GM23338 (cell line): Measurements from ENCODE around the gene TIAM1. TPM values are rescaled to one million over a fixed set of nuclear protein-coding genes. Genes with fewer than 3 reads are reported as not detected.

Source experiments
- ATAC-seq: fragments of 200-7000 bp; cut with Tn5 transposase; 3 replicates; pipeline ENCODE4 v1.9.1; 2020
- DNase-seq: peaks from one replicate; pipeline ENCODE4 v3.0.0-alpha.2; 2015; ENCODE audit warnings: low spot score
- H2AFZ ChIP-seq: fragments of 200-600 bp; sonication (generic); 2 replicates; pipeline ENCODE4 v1.8.0; 2016; ENCODE audit warnings: antibody characterized with exemption, mild to moderate bottlenecking, moderate library complexity
- H3F3A ChIP-seq: fragments of 200-600 bp; sonication (generic); replicated peaks from 2 replicates; pipeline ENCODE4 v1.8.0; 2017; ENCODE audit warnings: antibody characterized with exemption, mixed run types, low read depth
- H3K27ac ChIP-seq: fragments of 200-600 bp; sonication (generic); 2 replicates; pipeline ENCODE4 v1.6.1; 2016; ENCODE audit warnings: low read depth
- H3K27me3 ChIP-seq: fragments of 200-600 bp; sonication (generic); 2 replicates; pipeline ENCODE4 v1.8.0; 2016; ENCODE audit warnings: mild to moderate bottlenecking, mixed run types, moderate library complexity; ENCODE audit not compliant: insufficient read depth
- H3K36me3 ChIP-seq: fragments of 200-600 bp; sonication (generic); 2 replicates; pipeline ENCODE4 v1.8.0; 2016; ENCODE audit warnings: mild to moderate bottlenecking; ENCODE audit not compliant: insufficient read depth
- H3K4me1 ChIP-seq: fragments of 200-600 bp; sonication (generic); 2 replicates; pipeline ENCODE4 v1.8.0; 2016; ENCODE audit warnings: mild to moderate bottlenecking, moderate library complexity; ENCODE audit not compliant: insufficient read depth
- H3K4me2 ChIP-seq: fragments of 200-600 bp; sonication (generic); 2 replicates; pipeline ENCODE4 v1.7.1; 2017; ENCODE audit warnings: mixed run types
- H3K4me3 ChIP-seq: fragments of 200-600 bp; sonication (generic); 2 replicates; pipeline ENCODE4 v1.6.1; 2016; ENCODE audit warnings: mixed run types
- H3K79me2 ChIP-seq: fragments of 200-600 bp; sonication (generic); replicated peaks from 2 replicates; pipeline ENCODE4 v1.8.0; 2017; ENCODE audit warnings: mild to moderate bottlenecking; ENCODE audit not compliant: insufficient read depth
- H3K9me2 ChIP-seq: fragments of 200-600 bp; sonication (generic); 2 replicates; pipeline ENCODE4 v1.8.0; 2017; ENCODE audit not compliant: insufficient read depth
- H4K20me1 ChIP-seq: fragments of 200-600 bp; sonication (generic); replicated peaks from 2 replicates; pipeline ENCODE4 v1.8.0; 2017; ENCODE audit warnings: mild to moderate bottlenecking; ENCODE audit not compliant: insufficient read depth
- H3K27ac Mint-ChIP-seq: 2 replicates; pipeline ENCODE4 v1.8.0; 2020; ENCODE audit warnings: inconsistent platforms, mild to moderate bottlenecking, moderate library complexity, mixed read lengths
- H3K27me3 Mint-ChIP-seq: 3 replicates; pipeline ENCODE4 v1.8.0; 2022; ENCODE audit warnings: low read depth, mild to moderate bottlenecking, moderate library complexity, mixed read lengths, inconsistent platforms; ENCODE audit not compliant: insufficient read depth, poor library complexity
- H3K36me3 Mint-ChIP-seq: 3 replicates; pipeline ENCODE4 v1.8.0; 2021; ENCODE audit warnings: low read depth, mild to moderate bottlenecking, inconsistent platforms, moderate library complexity, mixed read lengths
- H3K4me1 Mint-ChIP-seq: 3 replicates; pipeline ENCODE4 v1.8.0; 2020; ENCODE audit warnings: mild to moderate bottlenecking, inconsistent platforms, mixed read lengths
- H3K4me3 Mint-ChIP-seq: 3 replicates; pipeline ENCODE4 v1.8.0; 2021; ENCODE audit warnings: moderate library complexity, mild to moderate bottlenecking, inconsistent platforms, mixed read lengths
- H3K9me3 Mint-ChIP-seq: 3 replicates; pipeline ENCODE4 v1.8.0; 2020; ENCODE audit warnings: moderate library complexity, mild to moderate bottlenecking, inconsistent platforms, mixed read lengths
- EZH2 ChIP-seq: fragments of 200-600 bp; sonication (generic); IDR thresholded peaks from one replicate; pipeline ENCODE4 v1.8.0; 2017; ENCODE audit warnings: antibody characterized with exemption, mild to moderate bottlenecking, low read depth; ENCODE audit not compliant: unreplicated experiment
- EZH2phosphoT487 ChIP-seq: fragments of 200-600 bp; sonication (generic); IDR thresholded peaks from one replicate; pipeline ENCODE4 v1.8.1; 2018; ENCODE audit warnings: antibody characterized with exemption; ENCODE audit not compliant: unreplicated experiment
- JUNB ChIP-seq: IDR thresholded peaks from one replicate; pipeline ENCODE4 v1.6.1; 2016; ENCODE audit warnings: antibody characterized with exemption; ENCODE audit not compliant: unreplicated experiment
- NANOG ChIP-seq: IDR thresholded peaks from 2 replicates; pipeline ENCODE4 v1.6.1; 2016; ENCODE audit warnings: antibody characterized with exemption, borderline replicate concordance
- REST ChIP-seq: IDR thresholded peaks from one replicate; pipeline ENCODE4 v1.6.1; 2018; ENCODE audit warnings: antibody characterized with exemption; ENCODE audit not compliant: unreplicated experiment
- STAT1 ChIP-seq: IDR thresholded peaks from one replicate; pipeline ENCODE4 v1.6.1; 2016; ENCODE audit warnings: antibody characterized with exemption; ENCODE audit not compliant: unreplicated experiment
- ZNF331 ChIP-seq: fragments of 250-450 bp; sonication (Bioruptor Pico); IDR thresholded peaks from 2 replicates; pipeline ENCODE4 v1.5.0; 2020; ENCODE audit warnings: low read depth, mild to moderate bottlenecking, moderate library complexity
- polyA plus RNA-seq: library from polyadenylated mRNA; unstranded; fragments of >200 nt; fragmentation: Nextera tagmentation; extraction: Ambion mirVana; gene quantifications from 2 replicates; pipeline ENCODE4 v1.2.1, GENCODE V29; 2016
- total RNA-seq: library from RNA; depleted of rRNA; stranded (reverse); fragments of >200 nt; shearing (Covaris generic); gene quantifications from 2 replicates; pipeline ENCODE4 v1.2.3, GENCODE V29; 2014
- TF ChIP-seq, protein P1 (sequence below): IDR thresholded peaks from 2 replicates; pipeline ENCODE4 v1.6.1; 2016; ENCODE audit warnings: antibody characterized with exemption
- TF ChIP-seq, protein P2 (sequence below): fragments of 250-450 bp; sonication (Bioruptor Pico); IDR thresholded peaks from 2 replicates; pipeline ENCODE4 v1.5.0; 2020; ENCODE audit warnings: mild to moderate bottlenecking, moderate library complexity

The TIAM1 gene
- total and polyA plus RNA-seq, 2 experiments from 2014 or later, result 18.5 to 20.0 TPM

DNA sequence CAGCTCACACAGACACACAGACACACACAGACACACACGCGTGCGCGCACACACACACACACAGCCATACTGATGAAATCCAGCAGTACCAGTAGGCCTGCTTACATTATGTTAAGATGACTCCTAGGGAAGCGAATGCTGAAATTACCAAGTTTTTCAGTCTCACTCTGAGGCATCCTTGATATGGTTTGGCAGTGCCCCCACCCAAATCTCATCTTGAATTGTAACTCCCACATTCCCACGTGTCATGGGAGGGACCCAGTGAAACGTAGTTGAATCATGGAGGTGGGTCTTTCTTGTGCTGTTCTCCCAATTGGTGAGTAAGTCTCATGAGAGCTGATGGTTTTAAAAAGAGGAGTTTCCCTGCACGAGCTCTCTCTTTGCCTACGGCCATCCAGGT, 64.1 kb downstream of the TIAM1 start:
- no peaks in the 10 kb centered on the region for H3K36me3 Mint-ChIP-seq
- H3K4me1 Mint-ChIP-seq, result peaks cover 52% of the 10 kb centered on the region
- H3K4me1 ChIP-seq, result peaks cover 48% of the 10 kb centered on the region
- H3K9me3 Mint-ChIP-seq, result no peaks in the 10 kb centered on the region
- H3K27me3 Mint-ChIP-seq, result peaks cover 4% of the 10 kb centered on the region
- H3K27me3 ChIP-seq, result no peaks in the 10 kb centered on the region
- H3K9me2 ChIP-seq, result no peaks in the 10 kb centered on the region; the same call in 1 of the 2 replicates
- ATAC-seq (no peak), DNase-seq (no peak)
- H3K79me2 ChIP-seq, result 0 out of 2 replicates have a peak, but pooled peaks cover 5% of the 10 kb centered on the region
- H4K20me1 ChIP-seq, result no peaks in the 10 kb centered on the region
- no peaks in the 10 kb centered on the region for H3K36me3 ChIP-seq
- no peak overlapping the region for H3K4me2 ChIP-seq
- no peak overlapping the region for H3K4me3 Mint-ChIP-seq
- no peak overlapping the region for H3K27ac ChIP-seq
- H3K4me3 ChIP-seq, result no peak overlapping the region
- H3F3A ChIP-seq, result no peaks in the 10 kb centered on the region
- TF ChIP-seq EZH2phosphoT487 (no peak), REST (no peak)
- H3K27ac Mint-ChIP-seq, result no peak overlapping the region
- no peak overlapping the region for H2AFZ ChIP-seq

GRCh38 chr21:31279214-31279613, 64.8 kb downstream of the TIAM1 start:
- Mint-ChIP-seq H3K36me3 (no peaks in the 10 kb centered on the region), H3K27ac (no peak overlapping the region; the same call in 1 of the 2 replicates)
- TF ChIP-seq NANOG (no peak), ZNF331 (CRISPR knock-in tag) (no peak), EZH2 (no peak), EZH2phosphoT487 (no peak), JUNB (no peak), STAT1 (no peak)
- TF ChIP-seq, protein P1, sequence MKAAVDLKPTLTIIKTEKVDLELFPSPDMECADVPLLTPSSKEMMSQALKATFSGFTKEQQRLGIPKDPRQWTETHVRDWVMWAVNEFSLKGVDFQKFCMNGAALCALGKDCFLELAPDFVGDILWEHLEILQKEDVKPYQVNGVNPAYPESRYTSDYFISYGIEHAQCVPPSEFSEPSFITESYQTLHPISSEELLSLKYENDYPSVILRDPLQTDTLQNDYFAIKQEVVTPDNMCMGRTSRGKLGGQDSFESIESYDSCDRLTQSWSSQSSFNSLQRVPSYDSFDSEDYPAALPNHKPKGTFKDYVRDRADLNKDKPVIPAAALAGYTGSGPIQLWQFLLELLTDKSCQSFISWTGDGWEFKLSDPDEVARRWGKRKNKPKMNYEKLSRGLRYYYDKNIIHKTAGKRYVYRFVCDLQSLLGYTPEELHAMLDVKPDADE, result no peak
- TF ChIP-seq, protein P2, sequence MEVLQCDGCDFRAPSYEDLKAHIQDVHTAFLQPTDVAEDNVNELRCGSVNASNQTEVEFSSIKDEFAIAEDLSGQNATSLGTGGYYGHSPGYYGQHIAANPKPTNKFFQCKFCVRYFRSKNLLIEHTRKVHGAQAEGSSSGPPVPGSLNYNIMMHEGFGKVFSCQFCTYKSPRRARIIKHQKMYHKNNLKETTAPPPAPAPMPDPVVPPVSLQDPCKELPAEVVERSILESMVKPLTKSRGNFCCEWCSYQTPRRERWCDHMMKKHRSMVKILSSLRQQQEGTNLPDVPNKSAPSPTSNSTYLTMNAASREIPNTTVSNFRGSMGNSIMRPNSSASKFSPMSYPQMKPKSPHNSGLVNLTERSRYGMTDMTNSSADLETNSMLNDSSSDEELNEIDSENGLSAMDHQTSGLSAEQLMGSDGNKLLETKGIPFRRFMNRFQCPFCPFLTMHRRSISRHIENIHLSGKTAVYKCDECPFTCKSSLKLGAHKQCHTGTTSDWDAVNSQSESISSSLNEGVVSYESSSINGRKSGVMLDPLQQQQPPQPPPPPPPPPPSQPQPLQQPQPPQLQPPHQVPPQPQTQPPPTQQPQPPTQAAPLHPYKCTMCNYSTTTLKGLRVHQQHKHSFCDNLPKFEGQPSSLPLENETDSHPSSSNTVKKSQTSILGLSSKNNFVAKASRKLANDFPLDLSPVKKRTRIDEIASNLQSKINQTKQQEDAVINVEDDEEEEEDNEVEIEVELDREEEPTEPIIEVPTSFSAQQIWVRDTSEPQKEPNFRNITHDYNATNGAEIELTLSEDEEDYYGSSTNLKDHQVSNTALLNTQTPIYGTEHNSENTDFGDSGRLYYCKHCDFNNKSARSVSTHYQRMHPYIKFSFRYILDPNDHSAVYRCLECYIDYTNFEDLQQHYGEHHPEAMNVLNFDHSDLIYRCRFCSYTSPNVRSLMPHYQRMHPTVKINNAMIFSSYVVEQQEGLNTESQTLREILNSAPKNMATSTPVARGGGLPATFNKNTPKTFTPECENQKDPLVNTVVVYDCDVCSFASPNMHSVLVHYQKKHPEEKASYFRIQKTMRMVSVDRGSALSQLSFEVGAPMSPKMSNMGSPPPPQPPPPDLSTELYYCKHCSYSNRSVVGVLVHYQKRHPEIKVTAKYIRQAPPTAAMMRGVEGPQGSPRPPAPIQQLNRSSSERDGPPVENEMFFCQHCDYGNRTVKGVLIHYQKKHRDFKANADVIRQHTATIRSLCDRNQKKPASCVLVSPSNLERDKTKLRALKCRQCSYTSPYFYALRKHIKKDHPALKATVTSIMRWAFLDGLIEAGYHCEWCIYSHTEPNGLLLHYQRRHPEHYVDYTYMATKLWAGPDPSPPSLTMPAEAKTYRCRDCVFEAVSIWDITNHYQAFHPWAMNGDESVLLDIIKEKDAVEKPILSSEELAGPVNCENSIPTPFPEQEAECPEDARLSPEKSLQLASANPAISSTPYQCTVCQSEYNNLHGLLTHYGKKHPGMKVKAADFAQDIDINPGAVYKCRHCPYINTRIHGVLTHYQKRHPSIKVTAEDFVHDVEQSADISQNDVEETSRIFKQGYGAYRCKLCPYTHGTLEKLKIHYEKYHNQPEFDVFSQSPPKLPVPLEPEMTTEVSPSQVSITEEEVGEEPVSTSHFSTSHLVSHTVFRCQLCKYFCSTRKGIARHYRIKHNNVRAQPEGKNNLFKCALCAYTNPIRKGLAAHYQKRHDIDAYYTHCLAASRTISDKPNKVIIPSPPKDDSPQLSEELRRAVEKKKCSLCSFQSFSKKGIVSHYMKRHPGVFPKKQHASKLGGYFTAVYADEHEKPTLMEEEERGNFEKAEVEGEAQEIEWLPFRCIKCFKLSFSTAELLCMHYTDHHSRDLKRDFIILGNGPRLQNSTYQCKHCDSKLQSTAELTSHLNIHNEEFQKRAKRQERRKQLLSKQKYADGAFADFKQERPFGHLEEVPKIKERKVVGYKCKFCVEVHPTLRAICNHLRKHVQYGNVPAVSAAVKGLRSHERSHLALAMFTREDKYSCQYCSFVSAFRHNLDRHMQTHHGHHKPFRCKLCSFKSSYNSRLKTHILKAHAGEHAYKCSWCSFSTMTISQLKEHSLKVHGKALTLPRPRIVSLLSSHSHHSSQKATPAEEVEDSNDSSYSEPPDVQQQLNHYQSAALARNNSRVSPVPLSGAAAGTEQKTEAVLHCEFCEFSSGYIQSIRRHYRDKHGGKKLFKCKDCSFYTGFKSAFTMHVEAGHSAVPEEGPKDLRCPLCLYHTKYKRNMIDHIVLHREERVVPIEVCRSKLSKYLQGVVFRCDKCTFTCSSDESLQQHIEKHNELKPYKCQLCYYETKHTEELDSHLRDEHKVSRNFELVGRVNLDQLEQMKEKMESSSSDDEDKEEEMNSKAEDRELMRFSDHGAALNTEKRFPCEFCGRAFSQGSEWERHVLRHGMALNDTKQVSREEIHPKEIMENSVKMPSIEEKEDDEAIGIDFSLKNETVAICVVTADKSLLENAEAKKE (CRISPR knock-in tag), result no peak

More at GRCh38 chr21:31279214-31279613, 64.8 kb downstream of the TIAM1 start:
- Histone ChIP-seq H3K27ac (no peak overlapping the region), H3K4me3 (no peak overlapping the region), H3K4me1 (peaks cover 44% of the 10 kb centered on the region), H4K20me1 (no peaks in the 10 kb centered on the region), H3K79me2 (0 out of 2 replicates have a peak, but pooled peaks cover 5% of the 10 kb centered on the region), H2AFZ (no peak overlapping the region), H3K4me2 (no peak overlapping the region), H3K27me3 (no peaks in the 10 kb centered on the region), H3K9me2 (no peaks in the 10 kb centered on the region; the same call in 1 of the 2 replicates), H3F3A (no peaks in the 10 kb centered on the region), H3K36me3 (no peaks in the 10 kb centered on the region)
- peaks cover 6% of the 10 kb centered on the region for H3K27me3 Mint-ChIP-seq
- no peak for DNase-seq
- peaks cover 47% of the 10 kb centered on the region for H3K4me1 Mint-ChIP-seq
- no peaks in the 10 kb centered on the region for H3K9me3 Mint-ChIP-seq
- H3K4me3 Mint-ChIP-seq, result no peak overlapping the region
- no peak for ATAC-seq
